Measurements from ENCODE around the gene ASCL4. TPM values are rescaled to one million over a fixed set of nuclear protein-coding genes. Genes with fewer than 3 reads are reported as not detected.

Gene ASCL4
- total RNA-seq, 1 experiment from 2014 or later: not detected

- intact Hi-C loops (cut with micrococcal nuclease; ENCODE audit: unreplicated experiment): loop anchor here (5.0 kb wide), 1 partner anchor 126 kb away; no protein-coding TSS in a partner anchor
- no peak for TF ChIP-seq TCF7L2 (IDR thresholded peaks at IDR 0.05; ENCODE audit: low read depth, low read length)
- TF ChIP-seq REST (IDR thresholded peaks at IDR 0.05; ENCODE audit: insufficient read depth in 1 of 2, low read depth in 2 of 2, low read length in 1 of 2): no peak
- peak; percentile 68 for TF ChIP-seq POLR2AphosphoS5 (IDR thresholded peaks at IDR 0.05; ENCODE audit: low read depth, low read length)
- peak; percentile 81; the same call in 1 of the 2 replicates for TF ChIP-seq SIN3A (IDR thresholded peaks at IDR 0.05; ENCODE audit: borderline replicate concordance, insufficient read depth, low read depth, low read length)
- TF ChIP-seq CTCF (IDR thresholded peaks at IDR 0.05): peak; percentile 77
- ATAC-seq: peak; percentile 100
- H3K4me3 ChIP-seq (ENCODE audit: low read depth in 2 of 2, low read length in 2 of 2): peak within 1 kb of the TSS; percentile 98
- in situ Hi-C loops (cut with HindIII; ENCODE audit: low pct_unique_long_range_greater_than_20kb, low sequenced_read_pairs): loop anchor here (25.0 kb wide), 1 partner anchor 101 kb away; no protein-coding TSS in a partner anchor
- H3K36me3 ChIP-seq (ENCODE audit: control insufficient read depth, insufficient read depth, low read length): peaks cover 20% of the 10 kb centered on the region
- no TSS peak for BruUV-seq (replicated peaks)
- peaks cover 14% of the 10 kb centered on the region for H3K4me1 ChIP-seq (ENCODE audit: control insufficient read depth, insufficient read depth, low read length)
- H3K9me3 ChIP-seq (ENCODE audit: control insufficient read depth, insufficient read depth, low read depth, low read length): no peaks in the 10 kb centered on the region
- ChIA-PET CTCF (no interaction called here), POLR2A (no interaction called here)
- H3K27me3 ChIP-seq (ENCODE audit: control insufficient read depth, insufficient read depth, low read length): no peaks in the 10 kb centered on the region
- peak within 1 kb of the TSS; percentile 93 for H3K27ac ChIP-seq (ENCODE audit: low read length)
- DNase-seq (ENCODE audit: low read depth, low spot score): peak; percentile 52
Measured at GRCh38 chr12:107760809-107761501, 13.5 kb upstream of the ASCL4 start, which contains the start of gene PRDM4. Gene PRDM4, minus strand, starts transcription at chr12:107761137. Its CDS starts 622 bp downstream, at chr12:107760515.

GRCh38 chr12:107761502-107761904 is 13.0 kb upstream of the ASCL4 start:
- ATAC-seq (peak; percentile 15), DNase-seq (ENCODE audit: low read depth, low spot score) (no peak)
- no peak for TF ChIP-seq CTCF (IDR thresholded peaks at IDR 0.05)
- no peak for TF ChIP-seq SIN3A (IDR thresholded peaks at IDR 0.05; ENCODE audit: borderline replicate concordance, insufficient read depth, low read depth, low read length)
- no peak for TF ChIP-seq REST (IDR thresholded peaks at IDR 0.05; ENCODE audit: insufficient read depth in 1 of 2, low read depth in 2 of 2, low read length in 1 of 2)
- TF ChIP-seq TCF7L2 (IDR thresholded peaks at IDR 0.05; ENCODE audit: low read depth, low read length): no peak
- no peak for TF ChIP-seq POLR2AphosphoS5 (IDR thresholded peaks at IDR 0.05; ENCODE audit: low read depth, low read length)
- Histone ChIP-seq H3K27ac (ENCODE audit: low read length) (peak overlapping the region; percentile 82), H3K4me1 (ENCODE audit: control insufficient read depth, insufficient read depth, low read length) (peaks cover 14% of the 10 kb centered on the region), H3K27me3 (ENCODE audit: control insufficient read depth, insufficient read depth, low read length) (no peaks in the 10 kb centered on the region), H3K4me3 (ENCODE audit: low read depth in 2 of 2, low read length in 2 of 2) (peak overlapping the region; percentile 87 to 98), H3K36me3 (ENCODE audit: control insufficient read depth, insufficient read depth, low read length) (peaks cover 16% of the 10 kb centered on the region), H3K9me3 (ENCODE audit: control insufficient read depth, insufficient read depth, low read depth, low read length) (no peaks in the 10 kb centered on the region)
- no TSS peak for BruUV-seq (replicated peaks)
- in situ Hi-C loops (cut with HindIII; ENCODE audit: low pct_unique_long_range_greater_than_20kb, low sequenced_read_pairs): loop anchor here (25.0 kb wide), 1 partner anchor 101 kb away; no protein-coding TSS in a partner anchor
- intact Hi-C loops (cut with micrococcal nuclease; ENCODE audit: unreplicated experiment): loop anchor here (5.0 kb wide), 1 partner anchor 126 kb away; no protein-coding TSS in a partner anchor
- CTCF ChIA-PET: interaction anchor here (0.6 kb wide), 1 partner anchor 86 kb away, joined by 3 read pairs; no protein-coding TSS in a partner anchor
- POLR2A ChIA-PET: no interaction called here
